ENCODE measurements around the gene FBLN1. TPM values are rescaled to one million over a fixed set of nuclear protein-coding genes. Genes with fewer than 3 reads are reported as not detected.
"Not testable (repeated sequence)": the region's sequence is repeated elsewhere in the genome, so short reads cannot be mapped to it uniquely, and the experiment has no call there.

Gene FBLN1
- total RNA-seq: not detected

- Mint-ChIP-seq H3K27me3 (peaks cover 36% of the 10 kb centered on the region), H3K9me3 (no peaks in the 10 kb centered on the region), H3K27ac (no peak within 1 kb of the TSS), H3K4me1 (peaks cover 3% of the 10 kb centered on the region), H3K4me3 (no peak within 1 kb of the TSS), H3K36me3 (ENCODE audit: low read depth) (no peaks in the 10 kb centered on the region)
- DNase-seq: no peak
- CTCF ChIA-PET: no interaction called here
- POLR2A ChIA-PET: no interaction called here
These were observed at the start of gene FBLN1 for GRCh38 chr22:45502215-45503049. TSS of gene FBLN1 (plus strand) at chr22:45502883. CDS start at chr22:45502986, 103 bp downstream.

GRCh38 chr22:45453764-45454163 lies 48.9 kb upstream of the FBLN1 start:
- ChIA-PET CTCF (no interaction called here), POLR2A (no interaction called here)
- Mint-ChIP-seq H3K27ac (no peak overlapping the region), H3K36me3 (ENCODE audit: low read depth) (no peaks in the 10 kb centered on the region), H3K9me3 (no peaks in the 10 kb centered on the region), H3K4me3 (no peak overlapping the region), H3K4me1 (no peaks in the 10 kb centered on the region), H3K27me3 (peaks cover 5% of the 10 kb centered on the region)
- no peak for DNase-seq

- H3K27ac Mint-ChIP-seq: no peak overlapping the region
- H3K4me1 Mint-ChIP-seq: no peaks in the 10 kb centered on the region
- DNase-seq: no peak
- CTCF ChIA-PET: no interaction called here
- no peak overlapping the region for H3K4me3 Mint-ChIP-seq
- no peaks in the 10 kb centered on the region for H3K36me3 Mint-ChIP-seq (ENCODE audit: low read depth)
- POLR2A ChIA-PET: interaction anchor here (1.6 kb wide), 1 partner anchor 158 kb away, joined by 3 read pairs; no protein-coding TSS in a partner anchor
- peaks cover 5% of the 10 kb centered on the region for H3K27me3 Mint-ChIP-seq
- no peaks in the 10 kb centered on the region for H3K9me3 Mint-ChIP-seq
These were observed 48.4 kb upstream of the FBLN1 start for GRCh38 chr22:45454275-45454674.

- no peak for DNase-seq
- H3K9me3 Mint-ChIP-seq: no peaks in the 10 kb centered on the region
- H3K27me3 Mint-ChIP-seq: peaks cover 5% of the 10 kb centered on the region
- ChIA-PET CTCF (no interaction called here), POLR2A (interaction anchor here (1.6 kb wide), 1 partner anchor 158 kb away, joined by 3 read pairs; no protein-coding TSS in a partner anchor)
- no peak overlapping the region for H3K27ac Mint-ChIP-seq
- H3K4me1 Mint-ChIP-seq: no peaks in the 10 kb centered on the region
- H3K4me3 Mint-ChIP-seq: no peak overlapping the region
- no peaks in the 10 kb centered on the region for H3K36me3 Mint-ChIP-seq (ENCODE audit: low read depth)
These were observed 47.5 kb upstream of the FBLN1 start for GRCh38 chr22:45455212-45455611.

- H3K27me3 Mint-ChIP-seq: peaks cover 5% of the 10 kb centered on the region
- no peak overlapping the region for H3K27ac Mint-ChIP-seq
- no peaks in the 10 kb centered on the region for H3K9me3 Mint-ChIP-seq
- H3K4me1 Mint-ChIP-seq: no peaks in the 10 kb centered on the region
- no peak overlapping the region for H3K4me3 Mint-ChIP-seq
- no peak for DNase-seq
- ChIA-PET POLR2A (interaction anchor here (1.6 kb wide), 1 partner anchor 159 kb away, joined by 3 read pairs; no protein-coding TSS in a partner anchor), CTCF (no interaction called here)
- H3K36me3 Mint-ChIP-seq (ENCODE audit: low read depth): no peaks in the 10 kb centered on the region
These were observed 47.1 kb upstream of the FBLN1 start for GRCh38 chr22:45455621-45456020.

- Mint-ChIP-seq H3K27me3 (peaks cover 5% of the 10 kb centered on the region), H3K27ac (no peak overlapping the region), H3K4me1 (no peaks in the 10 kb centered on the region), H3K36me3 (ENCODE audit: low read depth) (no peaks in the 10 kb centered on the region), H3K4me3 (no peak overlapping the region), H3K9me3 (no peaks in the 10 kb centered on the region)
- ChIA-PET POLR2A (no interaction called here), CTCF (no interaction called here)
- no peak for DNase-seq
These were observed 45.9 kb upstream of the FBLN1 start for GRCh38 chr22:45456811-45457210.

- Mint-ChIP-seq H3K9me3 (no peaks in the 10 kb centered on the region), H3K36me3 (ENCODE audit: low read depth) (no peaks in the 10 kb centered on the region), H3K27me3 (no peaks in the 10 kb centered on the region), H3K27ac (no peak overlapping the region), H3K4me3 (no peak overlapping the region), H3K4me1 (no peaks in the 10 kb centered on the region)
- ChIA-PET POLR2A (no interaction called here), CTCF (no interaction called here)
- no peak for DNase-seq
These were observed 44.2 kb upstream of the FBLN1 start for GRCh38 chr22:45458532-45458931.

GRCh38 chr22:45459235-45459634 lies 43.4 kb upstream of the FBLN1 start:
- Mint-ChIP-seq H3K36me3 (ENCODE audit: low read depth) (no peaks in the 10 kb centered on the region), H3K4me1 (no peaks in the 10 kb centered on the region), H3K4me3 (no peak overlapping the region), H3K9me3 (no peaks in the 10 kb centered on the region), H3K27ac (no peak overlapping the region), H3K27me3 (peaks cover under 1% of the 10 kb centered on the region)
- no peak for DNase-seq
- CTCF ChIA-PET: no interaction called here
- POLR2A ChIA-PET: no interaction called here

- Mint-ChIP-seq H3K9me3 (no peaks in the 10 kb centered on the region), H3K27ac (no peak overlapping the region), H3K36me3 (ENCODE audit: low read depth) (no peaks in the 10 kb centered on the region), H3K4me3 (no peak overlapping the region), H3K4me1 (no peaks in the 10 kb centered on the region), H3K27me3 (peaks cover 3% of the 10 kb centered on the region)
- ChIA-PET POLR2A (no interaction called here), CTCF (no interaction called here)
- DNase-seq: no peak
These were observed 42.2 kb upstream of the FBLN1 start for GRCh38 chr22:45460288-45461109.

- POLR2A ChIA-PET: no interaction called here
- CTCF ChIA-PET: no interaction called here
- Mint-ChIP-seq H3K4me1 (no peaks in the 10 kb centered on the region), H3K27me3 (peaks cover 3% of the 10 kb centered on the region), H3K9me3 (no peaks in the 10 kb centered on the region), H3K4me3 (no peak overlapping the region), H3K36me3 (ENCODE audit: low read depth) (no peaks in the 10 kb centered on the region), H3K27ac (no peak overlapping the region)
- no peak for DNase-seq
These were observed 40.5 kb upstream of the FBLN1 start for GRCh38 chr22:45462034-45462655.

GRCh38 chr22:45463691-45464090 lies 39.0 kb upstream of the FBLN1 start:
- H3K4me3 Mint-ChIP-seq; H3K27me3 Mint-ChIP-seq; H3K9me3 Mint-ChIP-seq; CTCF ChIA-PET; H3K27ac Mint-ChIP-seq; H3K4me1 Mint-ChIP-seq; H3K36me3 Mint-ChIP-seq (ENCODE audit: low read depth); POLR2A ChIA-PET; DNase-seq: not testable (repeated sequence)

GRCh38 chr22:45465633-45466032 lies 37.0 kb upstream of the FBLN1 start:
- no peaks in the 10 kb centered on the region for H3K9me3 Mint-ChIP-seq
- POLR2A ChIA-PET: no interaction called here
- DNase-seq: no peak
- no peak overlapping the region for H3K4me3 Mint-ChIP-seq
- H3K27me3 Mint-ChIP-seq: peaks cover 6% of the 10 kb centered on the region
- H3K27ac Mint-ChIP-seq: no peak overlapping the region
- no peaks in the 10 kb centered on the region for H3K4me1 Mint-ChIP-seq
- CTCF ChIA-PET: no interaction called here
- no peaks in the 10 kb centered on the region for H3K36me3 Mint-ChIP-seq (ENCODE audit: low read depth)

- CTCF ChIA-PET: no interaction called here
- no peaks in the 10 kb centered on the region for H3K9me3 Mint-ChIP-seq
These were observed 33.8 kb upstream of the FBLN1 start for GRCh38 chr22:45468872-45469271.

More at GRCh38 chr22:45468872-45469271, 33.8 kb upstream of the FBLN1 start:
- H3K36me3 Mint-ChIP-seq (ENCODE audit: low read depth): no peaks in the 10 kb centered on the region
- POLR2A ChIA-PET: no interaction called here
- H3K4me1 Mint-ChIP-seq: no peaks in the 10 kb centered on the region
- H3K4me3 Mint-ChIP-seq: no peak overlapping the region
- DNase-seq: no peak
- H3K27me3 Mint-ChIP-seq: peaks cover 11% of the 10 kb centered on the region
- H3K27ac Mint-ChIP-seq: no peak overlapping the region
